ENCODE measurements around the gene IHH. TPM values are rescaled to one million over a fixed set of nuclear protein-coding genes. Genes with fewer than 3 reads are reported as not detected.

The IHH gene
- total and polyA plus RNA-seq, 8 donors, result 1.0 to 3.7 (median 1.8) TPM

DNA sequence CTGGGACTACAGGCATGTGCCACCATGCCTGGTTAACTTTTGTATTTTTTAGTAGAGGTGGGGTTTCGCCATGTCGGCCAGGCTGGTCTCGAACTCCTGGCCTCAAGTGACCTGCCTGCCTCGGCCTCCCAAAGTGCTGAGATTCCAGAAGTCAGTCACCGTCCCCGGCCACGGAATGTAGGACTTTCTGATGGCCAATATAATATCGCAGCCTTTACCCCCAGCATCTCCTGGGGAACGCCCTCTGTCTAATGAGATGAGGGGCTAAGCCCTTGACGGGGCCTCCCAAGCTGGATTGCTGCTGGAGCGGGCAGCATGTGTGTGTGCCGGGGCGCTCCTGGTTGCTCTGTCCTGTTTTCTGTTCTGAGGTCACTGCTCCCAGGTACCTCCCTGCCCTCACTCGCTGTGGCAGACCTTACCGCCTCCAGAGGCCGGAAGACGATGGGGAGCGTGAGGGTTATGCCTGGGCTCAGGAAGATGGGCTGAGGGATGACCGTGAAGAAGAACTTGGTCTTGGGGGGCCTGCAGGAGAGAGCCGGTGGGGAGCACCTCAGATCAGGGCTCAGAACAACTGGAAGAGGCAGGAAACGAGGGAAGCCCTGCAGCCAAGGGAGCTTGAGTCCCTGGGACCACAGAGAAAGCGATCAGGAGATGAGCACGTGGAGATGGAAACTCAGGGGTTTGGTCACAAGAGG is 28.5 kb downstream of the IHH start:
- no peak overlapping the region for H3K27ac ChIP-seq
- H3K36me3 ChIP-seq, result no peaks in the 10 kb centered on the region
- H3K4me1 ChIP-seq, result no peaks in the 10 kb centered on the region
- H3K9me3 ChIP-seq, result no peaks in the 10 kb centered on the region
- intact Hi-C loops (cut with DNase I), result no loop called here
- H3K4me3 ChIP-seq, result no peak overlapping the region
- no peak for ATAC-seq
- TF ChIP-seq, protein P1, sequence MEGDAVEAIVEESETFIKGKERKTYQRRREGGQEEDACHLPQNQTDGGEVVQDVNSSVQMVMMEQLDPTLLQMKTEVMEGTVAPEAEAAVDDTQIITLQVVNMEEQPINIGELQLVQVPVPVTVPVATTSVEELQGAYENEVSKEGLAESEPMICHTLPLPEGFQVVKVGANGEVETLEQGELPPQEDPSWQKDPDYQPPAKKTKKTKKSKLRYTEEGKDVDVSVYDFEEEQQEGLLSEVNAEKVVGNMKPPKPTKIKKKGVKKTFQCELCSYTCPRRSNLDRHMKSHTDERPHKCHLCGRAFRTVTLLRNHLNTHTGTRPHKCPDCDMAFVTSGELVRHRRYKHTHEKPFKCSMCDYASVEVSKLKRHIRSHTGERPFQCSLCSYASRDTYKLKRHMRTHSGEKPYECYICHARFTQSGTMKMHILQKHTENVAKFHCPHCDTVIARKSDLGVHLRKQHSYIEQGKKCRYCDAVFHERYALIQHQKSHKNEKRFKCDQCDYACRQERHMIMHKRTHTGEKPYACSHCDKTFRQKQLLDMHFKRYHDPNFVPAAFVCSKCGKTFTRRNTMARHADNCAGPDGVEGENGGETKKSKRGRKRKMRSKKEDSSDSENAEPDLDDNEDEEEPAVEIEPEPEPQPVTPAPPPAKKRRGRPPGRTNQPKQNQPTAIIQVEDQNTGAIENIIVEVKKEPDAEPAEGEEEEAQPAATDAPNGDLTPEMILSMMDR (IDR thresholded peaks at IDR 0.05), result no peak
- peaks cover 6 to 74% of the 10 kb centered on the region in 2 donors for H3K27me3 ChIP-seq
- DNase-seq, result no peak

DNA sequence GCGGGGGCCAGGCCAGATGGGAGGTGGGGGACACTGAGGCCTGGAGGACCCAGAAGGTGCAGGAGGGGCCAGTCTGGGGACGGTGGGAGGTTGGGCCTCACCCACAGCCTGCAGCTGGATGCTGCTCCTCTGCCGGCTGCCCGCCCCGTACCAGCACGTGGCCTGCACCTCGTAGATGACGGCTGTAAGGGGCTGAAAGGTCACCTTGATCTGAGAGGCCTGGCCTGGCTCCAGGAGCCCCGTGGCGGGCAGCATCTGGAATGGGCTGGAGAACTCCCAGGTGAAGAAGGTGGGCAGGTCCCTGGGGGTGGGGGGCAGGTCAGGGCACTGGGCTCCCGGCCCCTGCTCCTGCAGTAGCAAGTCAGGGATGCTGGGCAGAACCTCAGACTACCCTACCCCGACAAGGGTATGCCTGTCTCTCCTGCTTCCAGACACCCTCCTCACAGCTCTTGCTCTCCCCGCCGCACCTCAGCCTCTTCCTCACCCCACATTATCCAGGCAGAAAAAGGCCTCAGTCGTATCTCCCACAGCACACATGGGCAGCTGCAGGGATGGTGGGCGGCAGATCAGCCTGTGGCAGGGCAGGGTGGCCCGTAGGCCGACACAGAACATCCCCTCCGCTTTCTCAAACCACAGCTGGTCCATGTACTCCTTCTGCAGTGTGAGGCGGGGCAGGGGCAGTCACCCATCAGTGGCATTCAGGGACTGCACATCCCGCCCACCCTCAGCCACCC is 29.5 kb downstream of the IHH start:
- H3K27ac ChIP-seq, result no peak overlapping the region
- intact Hi-C loops (cut with DNase I), result no loop called here
- DNase-seq (no peak), ATAC-seq (no peak)
- no peaks in the 10 kb centered on the region for H3K4me1 ChIP-seq
- TF ChIP-seq, protein P1 (IDR thresholded peaks at IDR 0.05), result no peak
- no peaks in the 10 kb centered on the region for H3K9me3 ChIP-seq
- no peaks in the 10 kb centered on the region for H3K36me3 ChIP-seq
- no peak overlapping the region for H3K4me3 ChIP-seq
- peaks cover 6 to 66% of the 10 kb centered on the region in 2 donors for H3K27me3 ChIP-seq

DNA sequence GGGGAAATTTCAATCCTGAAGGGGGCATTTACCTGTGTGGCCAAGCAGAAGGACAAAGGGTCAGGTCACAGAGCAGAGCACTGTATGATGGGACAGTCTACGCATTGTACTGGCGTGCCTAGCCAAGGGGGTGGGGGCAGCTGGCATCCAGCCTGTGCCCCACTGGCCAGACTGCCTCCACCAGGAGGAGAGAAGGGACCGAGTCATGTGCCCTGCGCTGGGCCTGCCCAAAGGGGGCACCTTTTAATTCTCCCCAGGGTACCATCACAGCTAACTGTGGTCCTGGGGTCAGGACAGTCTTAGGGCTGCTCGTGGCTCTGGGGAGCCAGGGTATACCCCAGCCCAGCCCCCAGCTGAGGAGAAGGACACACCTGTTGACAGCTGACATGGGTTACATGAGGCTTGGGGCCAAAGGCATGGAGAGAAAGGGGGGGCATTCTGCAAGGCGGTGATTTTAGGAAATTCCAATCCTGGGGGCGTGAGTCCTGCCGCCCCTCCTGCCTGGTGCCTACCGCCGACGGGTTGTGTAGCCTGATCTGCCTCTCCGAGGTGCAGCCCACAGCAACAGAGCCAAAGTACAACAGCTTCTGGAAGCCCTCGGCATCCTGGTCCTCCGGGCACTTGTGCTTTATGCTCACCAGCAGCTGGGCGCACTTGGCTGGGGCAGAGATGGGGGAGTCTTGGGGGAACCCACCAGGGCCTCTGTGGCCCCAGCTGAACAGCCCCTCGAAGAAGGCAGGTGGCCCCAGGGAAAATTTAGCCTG is 30.4 kb downstream of the IHH start:
- Histone ChIP-seq H3K27ac (no peak overlapping the region), H3K4me1 (no peaks in the 10 kb centered on the region), H3K36me3 (no peaks in the 10 kb centered on the region), H3K9me3 (no peaks in the 10 kb centered on the region), H3K27me3 (peaks cover 6 to 62% of the 10 kb centered on the region in 2 donors), H3K4me3 (no peak overlapping the region)
- TF ChIP-seq, protein P1 (IDR thresholded peaks at IDR 0.05), result no peak
- ATAC-seq (no peak), DNase-seq (no peak)
- intact Hi-C loops (cut with DNase I), result no loop called here

DNA sequence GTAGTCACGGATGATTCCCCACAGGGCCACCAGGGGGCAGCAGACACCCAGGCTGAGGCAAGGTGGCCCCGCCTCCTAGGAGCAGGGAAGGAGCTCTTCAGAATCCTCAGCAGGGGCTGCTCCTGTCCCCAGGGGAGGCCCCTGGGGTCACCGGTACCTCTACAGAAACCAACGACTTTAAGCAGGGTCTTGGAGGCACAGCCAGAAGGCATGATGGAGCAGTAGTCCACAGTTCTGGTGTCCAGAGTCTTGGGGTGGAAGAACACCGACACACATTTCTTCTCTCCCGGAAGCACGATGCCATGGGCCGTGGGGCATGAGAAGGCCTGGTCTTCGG is 30.9 kb downstream of the IHH start:
- intact Hi-C loops (cut with DNase I), result no loop called here
- Histone ChIP-seq H3K36me3 (no peaks in the 10 kb centered on the region), H3K27ac (no peak overlapping the region), H3K4me1 (no peaks in the 10 kb centered on the region), H3K4me3 (no peak overlapping the region), H3K27me3 (peaks cover 6 to 57% of the 10 kb centered on the region in 2 donors), H3K9me3 (no peaks in the 10 kb centered on the region)
- peak; percentile 98 for ATAC-seq
- TF ChIP-seq, protein P1 (IDR thresholded peaks at IDR 0.05), result peak; percentile 98
- peak; percentile 51 to 95 (median 80) for DNase-seq

Data from left lung (tissue), 10 donors.